Small intestine (tissue), 7 donors: ENCODE data around the gene TRIM41. TPM values are rescaled to one million over a fixed set of nuclear protein-coding genes. Genes with fewer than 3 reads are reported as not detected.

Experiments used
- DNase-seq, 2 donors: peaks; one replicate each; pipeline versions ENCODE4 v3.0.0 to v3.0.0-alpha.2; 2013
- FAIRE-seq: peaks from 2 replicates; lab custom pipeline; 2012; peaks lifted over from hg19 to GRCh38; lab: Jason Lieb, UNC
- H3K27ac ChIP-seq, 3 donors: one replicate each; pipeline ENCODE4 v1.5.1; 2013; ENCODE audit warnings: low read length in 2 of 3, mild to moderate bottlenecking in 2 of 3, control low read depth in 1 of 3, inconsistent platforms in 1 of 3, low read depth in 1 of 3, moderate library complexity in 1 of 3
- H3K27me3 ChIP-seq, 3 donors: one replicate each; pipeline ENCODE4 v1.6.1; 2013; ENCODE audit warnings: low read length in 3 of 3, inconsistent platforms in 1 of 3; ENCODE audit not compliant: control insufficient read depth in 3 of 3, insufficient read depth in 3 of 3
- H3K36me3 ChIP-seq, 3 donors: one replicate each; pipeline ENCODE4 v1.6.1; 2013; ENCODE audit warnings: low read length in 3 of 3, inconsistent platforms in 1 of 3, low read depth in 1 of 3, mild to moderate bottlenecking in 1 of 3, moderate library complexity in 1 of 3; ENCODE audit not compliant: control insufficient read depth in 3 of 3, insufficient read depth in 2 of 3
- H3K4me1 ChIP-seq, 3 donors: one replicate each; pipeline ENCODE4 v1.6.1; 2013; ENCODE audit warnings: low read length in 2 of 3, inconsistent platforms in 1 of 3, low read depth in 1 of 3, mild to moderate bottlenecking in 1 of 3, moderate library complexity in 1 of 3; ENCODE audit not compliant: control insufficient read depth in 3 of 3, insufficient read depth in 2 of 3
- H3K4me3 ChIP-seq, 3 donors: one replicate each; pipeline ENCODE4 v1.5.1; 2013; ENCODE audit warnings: low read length in 3 of 3, control low read depth in 1 of 3, inconsistent platforms in 1 of 3, low read depth in 1 of 3, mild to moderate bottlenecking in 1 of 3, moderate library complexity in 1 of 3
- H3K9me3 ChIP-seq, 2 donors: one replicate each; pipeline ENCODE4 v1.6.1; 2013; ENCODE audit warnings: low read depth in 1 of 2, low read length in 1 of 2; ENCODE audit not compliant: control insufficient read depth in 2 of 2, insufficient read depth in 1 of 2
- WGBS, 3 donors: extraction: QIAGEN DNeasy Blood & Tissue Kit; methylation state at CpG; one replicate each; pipeline ENCODE4 v1.1.7; 2013; 5-methylcytosine and 5-hydroxymethylcytosine counted together
- polyA plus RNA-seq, 4 donors: library from polyadenylated mRNA; stranded (reverse) in 3 of 4; unstranded in 1 of 4; fragments of 200-250 nt in 3 of 4; fragments of 120-200 nt in 1 of 4; gene quantifications; one replicate each; pipeline versions ENCODE4 v1.2.1 to v1.2.3, GENCODE V29; 2013
- donor health status: healthy with polysubstance abuse.
- donor health status: control.
- donor health status: control.
- donor health status: Bipolar disorder and iron deficiency.
- donor health status: healthy.

Gene TRIM41
- polyA plus RNA-seq, 4 donors, result 19.2 to 25.0 (median 21.6) TPM

- peaks cover 0 to 27% (median 3%) of the 10 kb centered on the region in 3 donors for H3K4me1 ChIP-seq
- peak overlapping the region in 1 of 3 donors; percentile 52 for H3K4me3 ChIP-seq
- no peaks in the 10 kb centered on the region for H3K9me3 ChIP-seq
- DNase-seq, result peak in 1 of 2 donors; percentile 9
- H3K36me3 ChIP-seq, result no peaks in the 10 kb centered on the region
- FAIRE-seq, result no peak
- peaks cover 0 to 45% (median 0%) of the 10 kb centered on the region in 3 donors for H3K27me3 ChIP-seq
- no peak overlapping the region for H3K27ac ChIP-seq
- 26 to 31% (median 28%) methylated on average over 10 of the region's 10 CpGs for WGBS, 3 donors
Measured at GRCh38 chr5:181218795-181219124, 4.3 kb upstream of the TRIM41 start.

GRCh38 chr5:181219262-181220177, 3.6 kb upstream of the TRIM41 start:
- Histone ChIP-seq H3K4me1 (peaks cover 0 to 32% (median 3%) of the 10 kb centered on the region in 3 donors), H3K4me3 (no peak overlapping the region), H3K27me3 (peaks cover 0 to 38% (median 0%) of the 10 kb centered on the region in 3 donors), H3K27ac (no peak overlapping the region), H3K36me3 (no peaks in the 10 kb centered on the region), H3K9me3 (no peaks in the 10 kb centered on the region)
- peak in 1 of 2 donors; percentile 13 for DNase-seq
- 67 to 72% (median 67%) methylated on average over 49 of the region's 49 CpGs for WGBS, 3 donors
- FAIRE-seq, result no peak

- Histone ChIP-seq H3K27me3 (peaks cover 0 to 37% (median 0%) of the 10 kb centered on the region in 3 donors), H3K4me1 (peaks cover 0 to 35% (median 3%) of the 10 kb centered on the region in 3 donors), H3K4me3 (no peak overlapping the region), H3K36me3 (no peaks in the 10 kb centered on the region), H3K9me3 (no peaks in the 10 kb centered on the region), H3K27ac (no peak overlapping the region)
- DNase-seq (no peak), FAIRE-seq (no peak)
- 89 to 96% (median 90%) methylated on average over 10 of the region's 10 CpGs for WGBS, 3 donors
Measured at GRCh38 chr5:181220178-181220515, 2.9 kb upstream of the TRIM41 start.

GRCh38 chr5:181221105-181221791, 1.8 kb upstream of the TRIM41 start:
- Histone ChIP-seq H3K27me3 (peaks cover 0 to 32% (median 0%) of the 10 kb centered on the region in 3 donors), H3K27ac (peak overlapping the region in 1 of 3 donors; percentile 97), H3K4me1 (peaks cover 0 to 35% (median 2%) of the 10 kb centered on the region in 3 donors), H3K4me3 (peak overlapping the region in 1 of 3 donors; percentile 98), H3K9me3 (no peaks in the 10 kb centered on the region), H3K36me3 (no peaks in the 10 kb centered on the region)
- FAIRE-seq (no peak), DNase-seq (peak in 1 of 2 donors; percentile 53)
- 49 to 70% (median 53%) methylated on average over 27 of the region's 27 CpGs for WGBS, 3 donors

GRCh38 chr5:181221792-181222629, 1.1 kb upstream of the TRIM41 start:
- peaks cover 0 to 30% (median 0%) of the 10 kb centered on the region in 3 donors for H3K4me1 ChIP-seq
- no peak for FAIRE-seq

GRCh38 chr5:181222630-181223057, 437 bp upstream of the TRIM41 start:
- H3K27me3 ChIP-seq, result peaks cover 0 to 19% (median 0%) of the 10 kb centered on the region in 3 donors
- peak overlapping the region; percentile 77 to 97 (median 95) for H3K27ac ChIP-seq
- FAIRE-seq (no peak), DNase-seq (peak in 1 of 2 donors; percentile 41)
- peaks cover 0 to 5% (median 0%) of the 10 kb centered on the region in 3 donors for H3K36me3 ChIP-seq
- no peaks in the 10 kb centered on the region for H3K9me3 ChIP-seq
- peaks cover 0 to 24% (median 0%) of the 10 kb centered on the region in 3 donors for H3K4me1 ChIP-seq
- peak overlapping the region; percentile 37 to 98 (median 58) for H3K4me3 ChIP-seq
- WGBS, 3 donors, result 0% methylated on average over 18 of the region's 18 CpGs

More at GRCh38 chr5:181221792-181222629, 1.1 kb upstream of the TRIM41 start:
- Histone ChIP-seq H3K36me3 (no peaks in the 10 kb centered on the region), H3K9me3 (no peaks in the 10 kb centered on the region), H3K27ac (peak overlapping the region; percentile 77 to 97 (median 95)), H3K4me3 (peak overlapping the region; percentile 37 to 98 (median 58)), H3K27me3 (peaks cover 0 to 26% (median 0%) of the 10 kb centered on the region in 3 donors)
- DNase-seq, result peak; percentile 92 to 96
- 3 to 5% (median 4%) methylated on average over 50 of the region's 50 CpGs for WGBS, 3 donors

- H3K9me3 ChIP-seq, result no peaks in the 10 kb centered on the region
- peaks cover 0 to 20% (median 0%) of the 10 kb centered on the region in 3 donors for H3K4me1 ChIP-seq
- WGBS, 3 donors, result 1 to 3% (median 1%) methylated on average over 27 to 31 of the region's 31 CpGs
- H3K4me3 ChIP-seq, result peak overlapping the region; percentile 58 to 98 (median 69)
- peaks cover 0 to 17% (median 0%) of the 10 kb centered on the region in 3 donors for H3K27me3 ChIP-seq
- peak overlapping the region; percentile 77 to 97 (median 95) for H3K27ac ChIP-seq
- H3K36me3 ChIP-seq, result peaks cover 0 to 6% (median 0%) of the 10 kb centered on the region in 3 donors
- DNase-seq, result no peak
- FAIRE-seq, result no peak
Measured at GRCh38 chr5:181223729-181224389, 778 bp downstream of the TRIM41 start.
